SU-DHL-6 (cell line): ENCODE measurements around the gene MAP1S.

Experiments
- H2AFZ ChIP-seq: fragments of 200-600 bp; sonication (generic); 2 replicates; pipeline ENCODE4 v1.6.1; 2014; ENCODE audit warnings: low read depth, mild to moderate bottlenecking, moderate library complexity, mixed read lengths, antibody characterized with exemption, low read length; ENCODE audit not compliant: severe bottlenecking
- H3F3A ChIP-seq: fragments of 200-600 bp; shearing (Covaris generic); 2 replicates; pipeline ENCODE4 v1.6.0; 2016; ENCODE audit warnings: antibody characterized with exemption, mild to moderate bottlenecking; ENCODE audit not compliant: insufficient read depth
- H3K27ac ChIP-seq: fragments of 200-600 bp; sonication (generic); 2 replicates; pipeline ENCODE4 v1.5.1; 2016; ENCODE audit warnings: low read depth, mild to moderate bottlenecking, low read length, moderate library complexity, mixed read lengths
- H3K27me3 ChIP-seq: fragments of 200-600 bp; sonication (generic), shearing (Covaris generic); 2 replicates; pipeline ENCODE4 v1.6.0; 2014; ENCODE audit warnings: mild to moderate bottlenecking, low read length
- H3K36me3 ChIP-seq: fragments of 200-600 bp; sonication (generic); 2 replicates; pipeline ENCODE4 v1.6.1; 2014; ENCODE audit warnings: mild to moderate bottlenecking, low read length, mixed read lengths
- H3K4me2 ChIP-seq: fragments of 300-600, 200-600 bp; shearing (Covaris generic), sonication (generic); 2 replicates; pipeline ENCODE4 v1.6.0; 2014; ENCODE audit warnings: low read length, low read depth, mild to moderate bottlenecking; ENCODE audit not compliant: poor library complexity, severe bottlenecking
- H3K4me3 ChIP-seq: fragments of 200-600 bp; sonication (generic); 2 replicates; pipeline ENCODE4 v1.5.1; 2014; ENCODE audit warnings: antibody characterized with exemption, low read length, mild to moderate bottlenecking, mixed read lengths; ENCODE audit not compliant: insufficient read depth, poor library complexity, severe bottlenecking
- H3K79me2 ChIP-seq: fragments of 200-600 bp; sonication (generic); 2 replicates; pipeline ENCODE4 v1.6.1; 2014; ENCODE audit warnings: mild to moderate bottlenecking, low read length, moderate library complexity; ENCODE audit not compliant: insufficient read depth
- H3K9ac ChIP-seq: fragments of 200-600 bp; sonication (generic); 2 replicates; pipeline ENCODE4 v1.7.0; 2014; ENCODE audit warnings: mild to moderate bottlenecking, low read length
- H3K9me2 ChIP-seq: fragments of 200-600 bp; sonication (generic); replicated peaks from 2 replicates; pipeline ENCODE4 v1.6.1; 2014; ENCODE audit warnings: low read length; ENCODE audit not compliant: insufficient read depth
- H3K9me3 ChIP-seq: fragments of 200-600 bp; sonication (generic); 2 replicates; pipeline ENCODE4 v1.6.1; 2014; ENCODE audit warnings: low read length, mixed read lengths; ENCODE audit not compliant: insufficient read depth
- H4K20me1 ChIP-seq: fragments of 200-600 bp; sonication (generic); 2 replicates; pipeline ENCODE4 v1.6.1; 2014; ENCODE audit warnings: low read depth, mild to moderate bottlenecking, antibody characterized with exemption, low read length, moderate library complexity, mixed read lengths
- EZH2phosphoT487 ChIP-seq: fragments of 200-600 bp; sonication (generic), shearing (Covaris generic); conservative IDR thresholded peaks from 2 replicates; pipeline ENCODE4 v1.6.1; 2018; ENCODE audit warnings: mild to moderate bottlenecking, antibody characterized with exemption, low read length, moderate library complexity, mixed read lengths
- TF ChIP-seq, protein P1 (sequence below): fragments of 200-600 bp; sonication (generic); IDR thresholded peaks from one replicate; pipeline ENCODE4 v1.5.1; 2017; ENCODE audit warnings: antibody characterized with exemption, mild to moderate bottlenecking, low read length, moderate library complexity; ENCODE audit not compliant: insufficient read depth, poor library complexity, severe bottlenecking

Gene MAP1S

DNA sequence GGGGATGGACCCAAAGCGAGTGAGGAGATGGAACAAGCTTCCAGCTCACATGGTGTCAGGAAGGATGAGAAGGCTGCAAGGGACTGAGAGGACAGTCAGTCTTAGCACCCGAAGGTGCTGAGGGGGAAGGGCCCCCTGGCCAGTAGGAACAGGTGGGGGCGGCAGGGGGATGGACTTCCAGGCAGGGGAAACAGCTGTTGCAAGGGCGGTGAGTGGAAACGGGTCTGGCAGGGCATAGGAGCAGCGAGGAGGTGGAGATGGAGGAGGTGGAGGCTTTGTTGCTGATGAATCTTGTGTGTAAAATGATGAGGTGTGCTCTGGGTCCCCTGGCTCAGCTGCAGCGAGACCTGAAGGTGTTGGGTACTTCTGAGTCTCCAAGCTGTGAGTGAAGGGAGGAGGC, 1.2 kb downstream of the MAP1S start:
- TF ChIP-seq, protein P1, sequence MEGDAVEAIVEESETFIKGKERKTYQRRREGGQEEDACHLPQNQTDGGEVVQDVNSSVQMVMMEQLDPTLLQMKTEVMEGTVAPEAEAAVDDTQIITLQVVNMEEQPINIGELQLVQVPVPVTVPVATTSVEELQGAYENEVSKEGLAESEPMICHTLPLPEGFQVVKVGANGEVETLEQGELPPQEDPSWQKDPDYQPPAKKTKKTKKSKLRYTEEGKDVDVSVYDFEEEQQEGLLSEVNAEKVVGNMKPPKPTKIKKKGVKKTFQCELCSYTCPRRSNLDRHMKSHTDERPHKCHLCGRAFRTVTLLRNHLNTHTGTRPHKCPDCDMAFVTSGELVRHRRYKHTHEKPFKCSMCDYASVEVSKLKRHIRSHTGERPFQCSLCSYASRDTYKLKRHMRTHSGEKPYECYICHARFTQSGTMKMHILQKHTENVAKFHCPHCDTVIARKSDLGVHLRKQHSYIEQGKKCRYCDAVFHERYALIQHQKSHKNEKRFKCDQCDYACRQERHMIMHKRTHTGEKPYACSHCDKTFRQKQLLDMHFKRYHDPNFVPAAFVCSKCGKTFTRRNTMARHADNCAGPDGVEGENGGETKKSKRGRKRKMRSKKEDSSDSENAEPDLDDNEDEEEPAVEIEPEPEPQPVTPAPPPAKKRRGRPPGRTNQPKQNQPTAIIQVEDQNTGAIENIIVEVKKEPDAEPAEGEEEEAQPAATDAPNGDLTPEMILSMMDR, result no peak
- no peak for TF ChIP-seq EZH2phosphoT487
- H3K27ac ChIP-seq, result no peak overlapping the region
- no peaks in the 10 kb centered on the region for H3K9me3 ChIP-seq
- H3K4me2 ChIP-seq, result peak overlapping the region; percentile 70
- no peaks in the 10 kb centered on the region for H3K36me3 ChIP-seq
- peaks cover 24% of the 10 kb centered on the region for H3K79me2 ChIP-seq
- peak overlapping the region; percentile 90 for H3K4me3 ChIP-seq
- H3K9ac ChIP-seq, result peak overlapping the region; percentile 73
- H4K20me1 ChIP-seq, result peaks cover 4% of the 10 kb centered on the region; the same call in 1 of the 2 replicates
- H3F3A ChIP-seq, result no peaks in the 10 kb centered on the region
- no peaks in the 10 kb centered on the region for H3K9me2 ChIP-seq
- no peak overlapping the region for H2AFZ ChIP-seq
- H3K27me3 ChIP-seq, result no peaks in the 10 kb centered on the region

DNA sequence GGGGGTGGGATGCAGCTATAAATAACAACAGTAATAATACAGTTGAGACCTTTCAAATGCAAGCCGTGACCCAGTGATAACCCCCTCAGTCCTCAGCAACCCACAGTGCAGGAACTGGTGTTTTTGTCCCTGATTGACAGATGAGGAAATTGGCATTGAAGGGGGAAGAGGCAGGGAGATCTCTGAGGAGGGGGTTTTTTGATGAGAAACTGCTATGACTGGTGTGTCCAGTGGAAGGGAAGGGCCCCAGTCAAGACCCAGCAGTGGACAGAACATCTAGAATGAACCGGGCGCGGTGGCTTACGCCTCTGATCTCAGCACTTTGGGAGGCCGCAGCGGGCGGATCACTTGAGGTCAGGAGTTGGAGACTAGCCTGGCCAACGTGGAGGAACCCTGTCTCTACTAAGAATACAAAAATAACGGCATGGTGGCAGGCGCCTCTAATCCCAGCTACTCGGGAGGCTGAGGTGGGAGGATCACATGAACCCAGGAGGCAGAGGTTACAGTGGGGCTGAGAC, 1.9 kb downstream of the MAP1S start:
- Histone ChIP-seq H3K9me2 (no peaks in the 10 kb centered on the region), H3K4me2 (peak overlapping the region; percentile 70), H3K4me3 (no peak overlapping the region), H3K79me2 (peaks cover 24% of the 10 kb centered on the region), H3K9me3 (no peaks in the 10 kb centered on the region), H4K20me1 (peaks cover 4% of the 10 kb centered on the region; the same call in 1 of the 2 replicates), H3F3A (no peaks in the 10 kb centered on the region), H3K27me3 (no peaks in the 10 kb centered on the region), H3K36me3 (no peaks in the 10 kb centered on the region), H3K9ac (0 out of 2 replicates have a peak overlapping the region, but pooled peaks have one; percentile 73), H3K27ac (no peak overlapping the region), H2AFZ (no peak overlapping the region)
- no peak for TF ChIP-seq EZH2phosphoT487
- TF ChIP-seq, protein P1, result no peak

DNA sequence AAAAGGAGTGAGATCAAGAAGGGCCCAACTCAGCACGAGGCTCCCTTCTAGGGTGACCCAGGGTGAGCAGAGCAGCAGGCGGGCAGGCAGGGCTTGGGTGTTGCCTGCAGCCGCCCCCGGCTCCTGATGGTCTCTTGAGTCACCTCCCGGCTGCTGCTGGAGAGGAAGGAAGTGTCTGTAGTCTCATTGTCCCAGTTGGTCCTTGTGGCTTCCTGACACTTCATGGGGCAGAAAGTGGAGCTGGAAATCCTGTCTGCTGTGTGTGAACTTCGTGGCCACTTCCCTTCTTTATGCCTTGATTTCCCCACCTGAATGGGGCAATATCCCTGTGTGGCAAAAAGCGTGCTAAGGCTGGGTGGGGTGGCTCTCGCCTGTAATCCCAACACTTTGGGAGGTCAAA, 2.5 kb downstream of the MAP1S start:
- Histone ChIP-seq H4K20me1 (peaks cover 4% of the 10 kb centered on the region; the same call in 1 of the 2 replicates), H3K4me3 (no peak overlapping the region), H3K9me2 (no peaks in the 10 kb centered on the region), H3K9ac (no peak overlapping the region), H3K36me3 (no peaks in the 10 kb centered on the region), H3K27me3 (no peaks in the 10 kb centered on the region), H3K4me2 (no peak overlapping the region), H3F3A (no peaks in the 10 kb centered on the region), H3K27ac (no peak overlapping the region), H3K9me3 (no peaks in the 10 kb centered on the region), H3K79me2 (peaks cover 24% of the 10 kb centered on the region), H2AFZ (no peak overlapping the region)
- TF ChIP-seq, protein P1, result no peak
- no peak for TF ChIP-seq EZH2phosphoT487
